Progenitor cell of endocrine pancreas (in vitro differentiated cells): ENCODE results near the gene SCNN1B. TPM values are rescaled to one million over a fixed set of nuclear protein-coding genes. Genes with fewer than 3 reads are reported as not detected.
A peak's percentile ranks its signal among the peaks of the same experiment; 100 is the strongest.
"Not testable (repeated sequence)": the region's sequence is repeated elsewhere in the genome, so short reads cannot be mapped to it uniquely, and the experiment has no call there.

Source experiments
- DNase-seq: peaks from one replicate; pipeline ENCODE4 v3.0.0; 2021; ENCODE audit warnings: low spot score; ENCODE audit not compliant: unreplicated experiment
- H3K27ac Mint-ChIP-seq: 2 replicates; pipeline ENCODE4 v1.8.0; 2021; ENCODE audit warnings: mild to moderate bottlenecking, moderate library complexity, mixed read lengths
- H3K27me3 Mint-ChIP-seq: 2 replicates; pipeline ENCODE4 v1.8.0; 2021; ENCODE audit warnings: mixed read lengths
- H3K36me3 Mint-ChIP-seq: 2 replicates; pipeline ENCODE4 v1.8.0; 2022; ENCODE audit warnings: mixed read lengths; ENCODE audit not compliant: insufficient read depth
- H3K4me1 Mint-ChIP-seq: 2 replicates; pipeline ENCODE4 v1.8.0; 2021; ENCODE audit warnings: low read depth, mixed read lengths
- H3K4me3 Mint-ChIP-seq: 2 replicates; pipeline ENCODE4 v1.8.0; 2021; ENCODE audit warnings: low read depth, mild to moderate bottlenecking, moderate library complexity, mixed read lengths
- H3K9me3 Mint-ChIP-seq: 2 replicates; pipeline ENCODE4 v1.8.0; 2021; ENCODE audit warnings: low read depth, mixed read lengths
- CTCF ChIP-seq: fragments of 200-600 bp; sonication (generic); IDR thresholded peaks from one replicate; pipeline ENCODE4 v1.5.0; 2021; ENCODE audit warnings: antibody characterized with exemption, mild to moderate bottlenecking; ENCODE audit not compliant: unreplicated experiment
- total RNA-seq: library from RNA; stranded (reverse); gene quantifications from 2 replicates; pipeline ENCODE4 v1.2.1, GENCODE V29; 2021

Gene SCNN1B
- total RNA-seq, 1 donor from 2014 or later: not detected

GRCh38 chr16:23387666-23388065, 85.6 kb downstream of the SCNN1B start:
- no peaks in the 10 kb centered on the region for H3K27me3 Mint-ChIP-seq
- no peak for DNase-seq
- no peak overlapping the region for H3K27ac Mint-ChIP-seq
- TF ChIP-seq CTCF: no peak
- H3K9me3 Mint-ChIP-seq: no peaks in the 10 kb centered on the region
- H3K4me1 Mint-ChIP-seq: no peaks in the 10 kb centered on the region
- H3K4me3 Mint-ChIP-seq: no peak overlapping the region
- peaks cover 11% of the 10 kb centered on the region for H3K36me3 Mint-ChIP-seq

DNA sequence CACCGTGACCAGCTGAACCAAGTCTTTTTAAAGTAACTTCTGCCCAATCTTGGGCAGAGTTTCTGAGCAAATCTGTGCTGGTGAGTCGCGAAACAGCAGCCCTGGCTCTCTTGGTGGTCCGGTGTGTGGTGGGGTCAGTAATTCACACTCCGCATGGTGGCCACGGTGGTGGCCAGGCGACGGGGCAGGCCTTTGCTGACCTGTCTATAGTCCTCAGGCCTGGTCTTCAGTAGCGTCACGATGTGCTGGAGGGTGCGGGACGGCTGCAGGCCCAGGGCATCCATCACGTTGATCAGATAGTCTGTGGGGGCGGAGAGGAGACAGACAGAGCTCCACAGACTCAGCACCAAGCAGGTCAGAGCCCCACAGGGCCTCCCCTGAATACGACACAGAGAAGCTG, 86.7 kb downstream of the SCNN1B start:
- Mint-ChIP-seq H3K4me3 (no peak overlapping the region), H3K4me1 (no peaks in the 10 kb centered on the region), H3K27ac (no peak overlapping the region), H3K27me3 (no peaks in the 10 kb centered on the region), H3K9me3 (no peaks in the 10 kb centered on the region), H3K36me3 (peaks cover 11% of the 10 kb centered on the region)
- no peak for DNase-seq
- TF ChIP-seq CTCF: no peak

DNA sequence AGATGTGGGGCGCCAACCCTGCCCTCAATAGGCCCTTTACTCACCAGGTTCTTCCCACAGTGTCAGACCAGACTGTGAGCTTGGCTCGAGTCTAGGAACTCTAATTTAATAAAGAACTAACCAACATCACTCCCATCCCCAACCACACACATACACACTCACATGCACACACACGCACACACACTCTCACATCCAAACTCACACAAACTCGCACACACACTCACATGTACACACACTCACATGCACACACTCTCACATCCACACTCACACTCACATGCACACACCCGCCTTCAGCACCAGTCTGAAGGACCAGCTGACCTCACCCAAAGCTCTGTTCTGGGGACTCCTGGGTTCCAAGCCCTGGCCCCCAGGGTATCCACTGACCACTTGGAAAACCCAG, 87.1 kb downstream of the SCNN1B start:
- Mint-ChIP-seq H3K4me1 (no peaks in the 10 kb centered on the region), H3K27me3 (no peaks in the 10 kb centered on the region), H3K27ac (peak overlapping the region; percentile 4), H3K9me3 (no peaks in the 10 kb centered on the region), H3K36me3 (peaks cover 11% of the 10 kb centered on the region), H3K4me3 (no peak overlapping the region)
- no peak for TF ChIP-seq CTCF
- no peak for DNase-seq

DNA sequence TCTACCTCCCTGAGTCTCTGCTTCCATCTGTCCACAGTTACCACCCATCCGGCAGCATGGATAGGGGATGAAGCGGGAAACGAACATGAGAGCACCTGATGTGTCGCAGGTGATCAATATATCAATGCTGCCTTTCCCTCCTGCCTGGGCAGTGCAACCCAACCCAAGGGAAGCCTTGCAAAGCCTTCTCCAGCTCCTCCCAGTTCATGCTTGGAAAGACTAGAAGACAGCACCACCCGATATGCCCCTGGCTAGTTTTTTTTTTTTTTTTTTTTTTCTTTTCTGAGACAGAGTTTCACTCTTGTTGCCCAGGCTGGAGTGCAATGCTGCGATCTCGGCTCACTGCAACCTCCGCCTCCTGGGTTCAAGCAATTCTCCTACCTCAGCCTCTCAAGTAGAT, 87.8 kb downstream of the SCNN1B start:
- H3K27me3 Mint-ChIP-seq, H3K4me3 Mint-ChIP-seq, H3K9me3 Mint-ChIP-seq, DNase-seq, H3K27ac Mint-ChIP-seq, H3K4me1 Mint-ChIP-seq: not testable (repeated sequence)
- peaks cover 11% of the 10 kb centered on the region for H3K36me3 Mint-ChIP-seq

DNA sequence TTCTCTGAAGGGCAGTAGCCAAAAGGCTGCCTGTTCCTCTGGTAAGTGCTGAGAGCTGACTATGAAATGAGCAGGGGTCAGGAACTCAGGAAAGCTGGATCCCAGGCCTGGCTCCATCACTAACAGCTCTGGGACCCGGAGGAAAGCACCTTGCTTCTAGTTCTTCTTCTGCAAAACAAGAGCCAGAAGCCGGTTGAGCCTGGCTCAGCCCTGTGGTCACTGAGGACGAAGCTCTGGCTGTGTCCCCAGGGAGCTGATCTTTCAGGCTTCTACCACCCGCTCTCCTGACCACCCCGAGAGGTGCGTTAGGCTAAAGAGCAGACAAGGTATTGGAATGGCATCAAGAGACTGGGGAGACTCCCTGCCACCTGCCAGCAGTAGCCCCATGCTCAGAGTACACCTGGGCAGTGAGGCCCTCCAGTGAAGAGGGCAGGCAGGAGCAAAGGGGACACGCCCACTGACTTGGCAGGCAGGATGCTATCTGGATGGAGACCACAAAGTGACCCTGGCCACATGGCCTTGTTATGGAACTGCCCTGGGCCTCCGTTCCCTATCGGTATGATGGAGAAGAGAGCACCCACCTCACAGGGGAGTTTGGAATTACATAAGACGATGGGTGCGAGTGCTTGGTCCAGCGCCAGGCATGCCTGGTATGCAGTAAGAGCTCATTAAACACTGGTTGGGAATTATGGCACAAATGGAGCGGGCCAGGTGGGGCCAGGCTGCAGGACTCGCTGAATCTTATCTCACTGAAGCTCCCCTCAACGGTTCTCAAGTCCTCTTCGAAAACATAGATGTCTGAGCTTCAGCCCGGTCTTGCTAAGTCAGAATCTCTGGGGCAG, 89.5 kb downstream of the SCNN1B start:
- TF ChIP-seq CTCF: no peak
- Mint-ChIP-seq H3K27me3 (no peaks in the 10 kb centered on the region), H3K36me3 (peaks cover 12% of the 10 kb centered on the region)

DNA sequence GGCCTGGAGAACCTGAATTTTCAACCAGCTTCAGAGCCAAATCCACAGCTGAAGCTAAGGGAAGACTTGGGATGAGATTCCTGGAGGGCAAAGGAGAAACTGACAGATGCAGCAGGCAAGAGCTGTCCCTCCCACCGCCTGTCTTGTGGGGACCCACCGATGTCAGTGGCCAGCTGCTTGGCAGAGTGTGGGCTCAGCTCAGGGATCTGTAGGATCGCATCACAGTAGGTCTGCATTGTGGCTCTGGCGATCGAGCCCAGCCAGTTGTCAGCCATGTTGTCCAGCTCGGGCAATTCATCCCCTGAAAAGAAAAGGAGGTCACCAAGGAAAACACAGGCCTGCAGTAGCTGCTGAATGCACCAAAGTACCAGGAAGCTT, 90.1 kb downstream of the SCNN1B start:
- DNase-seq: no peak
- H3K36me3 Mint-ChIP-seq: peaks cover 12% of the 10 kb centered on the region
- no peaks in the 10 kb centered on the region for H3K9me3 Mint-ChIP-seq
- no peak for TF ChIP-seq CTCF
- H3K4me3 Mint-ChIP-seq: no peak overlapping the region
- peaks cover 2% of the 10 kb centered on the region for H3K4me1 Mint-ChIP-seq
- H3K27ac Mint-ChIP-seq: no peak overlapping the region
- no peaks in the 10 kb centered on the region for H3K27me3 Mint-ChIP-seq

More for the DNA sequence above, 89.5 kb downstream of the SCNN1B start:
- Mint-ChIP-seq H3K9me3 (no peaks in the 10 kb centered on the region), H3K27ac (no peak overlapping the region), H3K4me3 (no peak overlapping the region), H3K4me1 (peaks cover 2% of the 10 kb centered on the region)
- no peak for DNase-seq
